SJCRH30 (cell line): ENCODE results near the gene LRP1B. TPM values are rescaled to one million over a fixed set of nuclear protein-coding genes. Genes with fewer than 3 reads are reported as not detected.

ENCODE experiments used
- DNase-seq, 2 experiments: peaks; one replicate each; pipeline ENCODE4 v3.0.0-alpha.2; 2015 to 2020
- H3K27ac ChIP-seq: fragments of 250-450 bp; sonication (Bioruptor Pico); 2 replicates; pipeline ENCODE4 v1.5.1; 2020; ENCODE audit warnings: mild to moderate bottlenecking, moderate library complexity
- H3K27me3 ChIP-seq: fragments of 250-450 bp; sonication (Bioruptor Pico); 2 replicates; pipeline ENCODE4 v1.5.1; 2020; ENCODE audit warnings: mild to moderate bottlenecking, moderate library complexity
- H3K36me3 ChIP-seq: fragments of 250-450 bp; sonication (Bioruptor Pico); 2 replicates; pipeline ENCODE4 v1.5.1; 2020; ENCODE audit warnings: mild to moderate bottlenecking, moderate library complexity
- H3K4me1 ChIP-seq: fragments of 250-450 bp; sonication (Bioruptor Pico); 2 replicates; pipeline ENCODE4 v1.5.1; 2020; ENCODE audit warnings: mild to moderate bottlenecking, moderate library complexity
- H3K4me3 ChIP-seq: fragments of 250-450 bp; sonication (Bioruptor Pico); 2 replicates; pipeline ENCODE4 v1.5.1; 2020; ENCODE audit warnings: mild to moderate bottlenecking, moderate library complexity
- H3K9me3 ChIP-seq: fragments of 250-450 bp; sonication (Bioruptor Pico); replicated peaks from 2 replicates; pipeline ENCODE4 v1.5.1; 2020; ENCODE audit warnings: mild to moderate bottlenecking, moderate library complexity
- total RNA-seq: library from RNA; depleted of rRNA; stranded (reverse); fragments of >200 nt; shearing (Covaris generic); gene quantifications from 2 replicates; pipeline ENCODE4 v1.2.3, GENCODE V29; 2014

Gene LRP1B
- total RNA-seq, 1 experiment from 2014 or later = 7.5 TPM

- no peaks in the 10 kb centered on the region for H3K9me3 ChIP-seq
- no peak overlapping the region for H3K4me3 ChIP-seq
- no peak for DNase-seq
- no peaks in the 10 kb centered on the region for H3K4me1 ChIP-seq
- H3K36me3 ChIP-seq = no peaks in the 10 kb centered on the region
- no peak overlapping the region for H3K27ac ChIP-seq
- no peaks in the 10 kb centered on the region for H3K27me3 ChIP-seq
These were observed 54.5 kb downstream of the LRP1B start for GRCh38 chr2:142076317-142076716.

- H3K4me3 ChIP-seq = no peak overlapping the region
- no peaks in the 10 kb centered on the region for H3K27me3 ChIP-seq
- H3K4me1 ChIP-seq = no peaks in the 10 kb centered on the region
- H3K9me3 ChIP-seq = no peaks in the 10 kb centered on the region
- H3K36me3 ChIP-seq = no peaks in the 10 kb centered on the region
- peak in 1 of 2 experiments; percentile 11 for DNase-seq
- no peak overlapping the region for H3K27ac ChIP-seq
These were observed 55.0 kb downstream of the LRP1B start for GRCh38 chr2:142075826-142076225.

DNA sequence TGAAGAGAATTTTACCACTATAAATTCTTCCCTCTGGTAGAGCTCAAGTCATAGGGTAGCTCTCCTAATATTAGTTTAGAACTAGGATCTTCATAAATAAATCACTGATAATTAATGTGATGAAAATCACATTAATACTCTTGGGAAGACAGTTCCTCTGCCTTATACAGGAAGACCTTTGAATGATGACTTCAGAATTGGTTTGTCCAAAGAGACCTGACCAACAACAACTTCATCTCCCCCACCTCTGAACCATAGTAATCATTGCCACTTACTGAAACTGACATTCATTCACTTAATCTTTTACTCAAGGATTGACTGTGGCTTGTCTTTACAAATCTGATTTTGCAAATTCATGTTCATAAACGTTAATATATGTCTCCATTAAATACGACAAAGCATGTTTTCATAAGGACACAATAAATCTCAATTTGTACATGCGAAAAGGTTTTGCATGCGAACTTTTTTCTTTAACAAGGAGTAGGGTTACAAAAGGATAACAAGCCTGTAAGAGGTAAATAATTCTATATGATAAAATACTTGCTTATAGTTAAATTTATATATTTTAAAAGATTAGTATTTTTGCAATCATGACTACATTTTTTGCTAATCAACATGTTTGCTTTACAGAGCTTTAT is 61.4 kb downstream of the LRP1B start:
- Histone ChIP-seq H3K9me3 (no peaks in the 10 kb centered on the region), H3K4me1 (peaks cover 17% of the 10 kb centered on the region), H3K4me3 (no peak overlapping the region), H3K27ac (no peak overlapping the region), H3K36me3 (no peaks in the 10 kb centered on the region), H3K27me3 (no peaks in the 10 kb centered on the region)
- DNase-seq = no peak

GRCh38 chr2:142065700-142066099 is 65.1 kb downstream of the LRP1B start:
- H3K4me3 ChIP-seq = peak overlapping the region; percentile 12; the same call in 1 of the 2 replicates
- H3K27ac ChIP-seq = peak overlapping the region; percentile 55
- peak; percentile 12 to 75 for DNase-seq
- no peaks in the 10 kb centered on the region for H3K9me3 ChIP-seq
- no peaks in the 10 kb centered on the region for H3K36me3 ChIP-seq
- peaks cover 17% of the 10 kb centered on the region for H3K4me1 ChIP-seq
- no peaks in the 10 kb centered on the region for H3K27me3 ChIP-seq

DNA sequence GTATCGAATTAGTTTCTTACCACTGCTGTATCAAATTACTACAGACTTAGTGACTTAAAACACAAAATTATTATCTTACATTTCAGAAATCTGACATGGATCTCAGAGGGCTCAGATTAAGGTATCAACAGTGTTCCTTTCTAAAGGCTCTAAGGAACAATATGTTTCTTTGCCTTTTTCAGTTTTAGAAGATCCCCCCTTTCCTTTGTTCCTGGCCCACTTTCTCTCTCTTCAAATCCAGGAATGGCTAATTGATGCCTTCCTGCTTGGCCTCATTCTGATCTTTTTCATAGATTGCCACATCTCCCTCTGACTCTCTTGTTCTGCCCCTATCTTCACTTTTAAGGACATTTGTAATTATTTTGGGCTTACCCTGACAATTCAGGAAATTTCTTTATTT is 65.7 kb downstream of the LRP1B start:
- Histone ChIP-seq H3K4me3 (peak overlapping the region; percentile 12; the same call in 1 of the 2 replicates), H3K36me3 (no peaks in the 10 kb centered on the region), H3K9me3 (no peaks in the 10 kb centered on the region), H3K27ac (peak overlapping the region; percentile 55), H3K4me1 (peaks cover 17% of the 10 kb centered on the region), H3K27me3 (no peaks in the 10 kb centered on the region)
- DNase-seq = peak in 1 of 2 experiments; percentile 58

GRCh38 chr2:142061733-142062132 is 69.1 kb downstream of the LRP1B start:
- no peak for DNase-seq
- Histone ChIP-seq H3K27me3 (no peaks in the 10 kb centered on the region), H3K4me3 (no peak overlapping the region), H3K4me1 (peaks cover 17% of the 10 kb centered on the region), H3K27ac (no peak overlapping the region), H3K36me3 (no peaks in the 10 kb centered on the region), H3K9me3 (no peaks in the 10 kb centered on the region)

GRCh38 chr2:142058149-142058548 is 72.7 kb downstream of the LRP1B start:
- no peaks in the 10 kb centered on the region for H3K36me3 ChIP-seq
- H3K27me3 ChIP-seq = no peaks in the 10 kb centered on the region
- H3K4me3 ChIP-seq = no peak overlapping the region
- DNase-seq = no peak
- H3K9me3 ChIP-seq = no peaks in the 10 kb centered on the region
- H3K27ac ChIP-seq = no peak overlapping the region
- H3K4me1 ChIP-seq = no peaks in the 10 kb centered on the region

DNA sequence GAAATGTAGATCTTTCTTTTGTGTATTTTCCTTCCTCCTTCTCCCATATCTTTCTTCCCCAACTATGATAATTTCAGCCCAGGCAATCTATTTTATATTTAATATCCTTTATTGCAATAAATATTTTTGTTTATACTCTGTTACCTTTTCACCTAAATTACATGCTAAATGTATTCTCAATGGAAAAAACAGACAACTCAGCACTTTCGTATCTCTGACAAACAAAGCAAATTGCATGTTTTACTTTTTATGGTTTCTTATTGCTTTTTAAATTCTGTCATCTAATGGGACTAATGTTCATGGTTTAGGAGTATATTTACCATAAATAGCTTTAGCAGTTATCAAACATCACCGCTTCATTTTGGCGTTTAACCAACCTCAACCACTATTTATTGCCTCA is 74.0 kb downstream of the LRP1B start:
- H3K27me3 ChIP-seq = no peaks in the 10 kb centered on the region
- no peak for DNase-seq
- no peaks in the 10 kb centered on the region for H3K9me3 ChIP-seq

DNA sequence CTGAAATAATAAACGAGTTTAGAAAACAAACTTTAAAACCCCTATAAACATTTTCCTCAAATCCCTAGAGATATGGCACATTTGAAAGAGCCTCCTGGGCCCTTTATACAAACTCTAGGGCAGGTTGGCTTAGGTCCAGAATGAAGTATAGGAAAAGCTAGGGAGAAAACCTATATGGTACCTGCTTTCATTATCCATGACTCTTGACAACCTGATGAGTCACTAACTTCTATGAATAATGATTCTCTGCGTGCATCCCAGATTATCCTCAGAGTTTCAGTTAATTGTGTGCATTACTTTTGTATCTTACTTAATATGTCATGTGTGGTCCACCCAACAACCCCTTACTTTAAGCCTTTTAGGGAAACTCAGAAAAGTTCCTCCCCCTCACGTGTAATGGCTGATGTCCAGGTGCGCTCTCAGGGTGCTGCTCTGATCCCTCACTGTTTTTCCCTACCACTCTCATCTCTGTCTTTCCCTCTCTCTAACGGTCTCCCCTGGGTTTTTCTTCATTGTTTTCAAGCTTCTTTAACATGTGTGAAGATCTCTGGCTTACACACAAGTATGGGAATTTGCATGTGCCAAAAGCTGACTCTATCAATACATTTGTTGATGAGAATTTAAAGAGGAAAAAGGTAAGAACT is 78.5 kb downstream of the LRP1B start:
- H3K27me3 ChIP-seq = no peaks in the 10 kb centered on the region
- H3K4me3 ChIP-seq = no peak overlapping the region
- DNase-seq = no peak
- H3K36me3 ChIP-seq = no peaks in the 10 kb centered on the region
- H3K4me1 ChIP-seq = no peaks in the 10 kb centered on the region
- no peaks in the 10 kb centered on the region for H3K9me3 ChIP-seq
- no peak overlapping the region for H3K27ac ChIP-seq

More for the DNA sequence above, 74.0 kb downstream of the LRP1B start:
- Histone ChIP-seq H3K4me1 (no peaks in the 10 kb centered on the region), H3K4me3 (no peak overlapping the region), H3K36me3 (no peaks in the 10 kb centered on the region), H3K27ac (no peak overlapping the region)

GRCh38 chr2:142048581-142048980 is 82.2 kb downstream of the LRP1B start:
- H3K36me3 ChIP-seq = no peaks in the 10 kb centered on the region
- DNase-seq = no peak
- H3K27ac ChIP-seq = no peak overlapping the region
- no peaks in the 10 kb centered on the region for H3K27me3 ChIP-seq
- H3K9me3 ChIP-seq = no peaks in the 10 kb centered on the region
- no peak overlapping the region for H3K4me3 ChIP-seq
- H3K4me1 ChIP-seq = no peaks in the 10 kb centered on the region

- Histone ChIP-seq H3K27ac (no peak overlapping the region), H3K4me3 (no peak overlapping the region), H3K36me3 (no peaks in the 10 kb centered on the region), H3K4me1 (no peaks in the 10 kb centered on the region), H3K9me3 (no peaks in the 10 kb centered on the region), H3K27me3 (no peaks in the 10 kb centered on the region)
- no peak for DNase-seq
These were observed 85.2 kb downstream of the LRP1B start for GRCh38 chr2:142045641-142046040.

GRCh38 chr2:142044197-142044596 is 86.6 kb downstream of the LRP1B start:
- no peak overlapping the region for H3K4me3 ChIP-seq
- no peak overlapping the region for H3K27ac ChIP-seq
- H3K27me3 ChIP-seq = no peaks in the 10 kb centered on the region
- H3K36me3 ChIP-seq = no peaks in the 10 kb centered on the region
- no peak for DNase-seq
- no peaks in the 10 kb centered on the region for H3K4me1 ChIP-seq
- no peaks in the 10 kb centered on the region for H3K9me3 ChIP-seq

- Histone ChIP-seq H3K27ac (no peak overlapping the region), H3K36me3 (no peaks in the 10 kb centered on the region), H3K4me1 (peaks cover 7% of the 10 kb centered on the region; the same call in 1 of the 2 replicates), H3K9me3 (no peaks in the 10 kb centered on the region), H3K4me3 (no peak overlapping the region), H3K27me3 (no peaks in the 10 kb centered on the region)
- DNase-seq = no peak
These were observed 88.1 kb downstream of the LRP1B start for GRCh38 chr2:142042536-142043199.

GRCh38 chr2:142041996-142042395 is 88.8 kb downstream of the LRP1B start:
- H3K4me1 ChIP-seq = peaks cover 14% of the 10 kb centered on the region
- H3K4me3 ChIP-seq = no peak overlapping the region
- no peaks in the 10 kb centered on the region for H3K27me3 ChIP-seq
- H3K27ac ChIP-seq = no peak overlapping the region
- no peaks in the 10 kb centered on the region for H3K36me3 ChIP-seq
- DNase-seq = no peak
- no peaks in the 10 kb centered on the region for H3K9me3 ChIP-seq

DNA sequence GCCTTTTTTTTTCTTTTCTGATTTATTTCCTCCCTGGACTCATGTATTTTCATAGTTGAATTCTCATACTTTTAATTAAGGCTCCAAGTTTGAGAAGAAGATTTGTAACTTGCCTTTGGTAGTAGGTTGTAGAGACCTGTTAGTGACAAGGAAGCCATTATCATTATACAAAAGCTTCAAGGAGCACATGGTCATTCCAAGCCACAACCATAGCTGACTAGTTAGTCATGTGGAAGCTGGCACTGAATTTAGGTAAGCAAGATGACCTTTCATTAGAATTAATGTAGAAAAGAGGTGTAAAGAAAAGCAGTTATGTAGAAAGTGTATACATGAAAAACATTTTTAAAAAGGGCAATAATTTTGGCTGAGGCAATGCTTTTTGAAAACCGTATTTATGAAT is 89.7 kb downstream of the LRP1B start:
- no peaks in the 10 kb centered on the region for H3K27me3 ChIP-seq
- H3K4me3 ChIP-seq = no peak overlapping the region
- no peaks in the 10 kb centered on the region for H3K36me3 ChIP-seq
- no peak overlapping the region for H3K27ac ChIP-seq
- H3K9me3 ChIP-seq = no peaks in the 10 kb centered on the region
- H3K4me1 ChIP-seq = peaks cover 19% of the 10 kb centered on the region
- no peak for DNase-seq
